ENCODE data around the gene CSF2. TPM values are rescaled to one million over a fixed set of nuclear protein-coding genes. Genes with fewer than 3 reads are reported as not detected.

Gene CSF2
- total and polyA plus RNA-seq, 4 donors: 0.37 to 16.8 (median 8.2) TPM

GRCh38 chr5:132059043-132059695 lies 14.4 kb upstream of the CSF2 start:
- Histone ChIP-seq H3K9ac (ENCODE audit: insufficient read depth in 1 of 2, low read length in 2 of 2) (no peak overlapping the region), H3K4me3 (no peak overlapping the region), H3K27me3 (ENCODE audit: control insufficient read depth in 3 of 3, insufficient read depth in 3 of 3, low read length in 2 of 3) (no peaks in the 10 kb centered on the region), H3K4me1 (ENCODE audit: control insufficient read depth in 5 of 5, insufficient read depth in 5 of 5, low read length in 5 of 5) (no peaks in the 10 kb centered on the region), H3K9me3 (ENCODE audit: control insufficient read depth in 4 of 4, insufficient read depth in 3 of 4, low read length in 3 of 4) (no peaks in the 10 kb centered on the region), H3K36me3 (ENCODE audit: control insufficient read depth in 4 of 4, insufficient read depth in 4 of 4, low read length in 4 of 4) (no peaks in the 10 kb centered on the region), H3K27ac (ENCODE audit: low read depth in 1 of 2, low read length in 1 of 2) (no peak overlapping the region)
- DNase-seq (peak in 1 of 3 donors; percentile 9), ATAC-seq (ENCODE audit: insufficient read depth, low FRiP score) (no peak)
- WGBS, 2 donors: 82 to 90% methylated on average over 9 of the region's 9 CpGs
- TF ChIP-seq CTCF (IDR thresholded peaks at IDR 0.05; ENCODE audit: control extremely low read depth, extremely low read depth): no peak

DNA sequence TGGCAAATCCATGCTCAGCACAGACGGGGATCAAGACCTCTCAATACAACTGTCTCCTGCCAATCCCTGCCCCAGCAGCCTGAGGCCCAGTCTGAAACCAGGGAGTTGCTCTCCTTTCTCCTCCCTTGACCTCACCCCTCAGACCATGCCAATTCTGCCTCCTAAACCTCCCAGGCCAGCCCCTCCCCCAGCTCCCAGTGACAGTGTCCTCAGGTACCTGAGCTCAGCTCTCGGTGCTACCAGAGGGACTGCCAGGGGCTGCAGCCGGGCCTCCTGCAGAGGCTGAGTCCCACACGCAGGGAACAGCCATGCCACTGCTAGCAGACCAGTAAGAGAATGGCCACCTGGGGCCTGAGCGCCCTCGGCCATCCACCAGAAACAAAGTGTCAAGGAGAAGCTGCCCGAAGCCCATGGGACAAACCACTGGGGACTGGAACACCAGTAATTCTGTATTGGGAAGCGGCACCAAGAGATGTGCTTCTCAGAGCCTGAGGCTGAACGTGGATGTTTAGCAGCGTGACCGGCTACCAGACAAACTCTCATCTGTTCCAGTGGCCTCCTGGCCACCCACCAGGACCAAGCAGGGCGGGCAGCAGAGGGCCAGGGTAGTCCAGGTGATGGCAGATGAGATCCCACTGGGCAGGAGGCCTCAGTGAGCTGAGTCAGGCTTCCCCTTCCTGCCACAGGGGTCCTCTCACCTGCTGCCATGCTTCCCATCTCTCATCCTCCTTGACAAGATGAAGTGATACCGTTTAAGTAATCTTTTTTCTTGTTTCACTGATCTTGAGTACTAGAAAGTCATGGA lies 13.7 kb upstream of the CSF2 start:
- ATAC-seq (ENCODE audit: insufficient read depth, low FRiP score): no peak
- peak in 1 of 3 donors; percentile 4 for DNase-seq
- Histone ChIP-seq H3K36me3 (ENCODE audit: control insufficient read depth in 4 of 4, insufficient read depth in 4 of 4, low read length in 4 of 4) (no peaks in the 10 kb centered on the region), H3K9ac (ENCODE audit: insufficient read depth in 1 of 2, low read length in 2 of 2) (no peak overlapping the region), H3K9me3 (ENCODE audit: control insufficient read depth in 4 of 4, insufficient read depth in 3 of 4, low read length in 3 of 4) (no peaks in the 10 kb centered on the region), H3K4me3 (no peak overlapping the region), H3K27me3 (ENCODE audit: control insufficient read depth in 3 of 3, insufficient read depth in 3 of 3, low read length in 2 of 3) (no peaks in the 10 kb centered on the region), H3K4me1 (ENCODE audit: control insufficient read depth in 5 of 5, insufficient read depth in 5 of 5, low read length in 5 of 5) (no peaks in the 10 kb centered on the region), H3K27ac (ENCODE audit: low read depth in 1 of 2, low read length in 1 of 2) (no peak overlapping the region)
- 91 to 92% methylated on average over 13 of the region's 13 CpGs for WGBS, 2 donors
- TF ChIP-seq CTCF (IDR thresholded peaks at IDR 0.05; ENCODE audit: control extremely low read depth, extremely low read depth): no peak

GRCh38 chr5:132060501-132061161 lies 13.0 kb upstream of the CSF2 start, which contains the start of gene IL3:
TSS of gene IL3 (plus strand) at chr5:132060655. CDS start at chr5:132060707, 52 bp downstream.
- H3K4me1 ChIP-seq (ENCODE audit: control insufficient read depth in 5 of 5, insufficient read depth in 5 of 5, low read length in 5 of 5): no peaks in the 10 kb centered on the region
- H3K9ac ChIP-seq (ENCODE audit: insufficient read depth in 1 of 2, low read length in 2 of 2): no peak within 1 kb of the TSS
- H3K9me3 ChIP-seq (ENCODE audit: control insufficient read depth in 4 of 4, insufficient read depth in 3 of 4, low read length in 3 of 4): no peaks in the 10 kb centered on the region
- no peaks in the 10 kb centered on the region for H3K27me3 ChIP-seq (ENCODE audit: control insufficient read depth in 3 of 3, insufficient read depth in 3 of 3, low read length in 2 of 3)
- no peak within 1 kb of the TSS for H3K4me3 ChIP-seq
- H3K27ac ChIP-seq (ENCODE audit: low read depth in 1 of 2, low read length in 1 of 2): no peak within 1 kb of the TSS
- H3K36me3 ChIP-seq (ENCODE audit: control insufficient read depth in 4 of 4, insufficient read depth in 4 of 4, low read length in 4 of 4): no peaks in the 10 kb centered on the region
- DNase-seq (peak in 1 of 3 donors; percentile 9), ATAC-seq (ENCODE audit: insufficient read depth, low FRiP score) (no peak)
- WGBS, 2 donors: 88% methylated on average over 16 of the region's 16 CpGs
- TF ChIP-seq CTCF (IDR thresholded peaks at IDR 0.05; ENCODE audit: control extremely low read depth, extremely low read depth): no peak

Measured in lung (tissue), 12 donors.